PFSK-1 (cell line): Measurements from ENCODE around the gene EIF4G1.

Source experiments
- FOXP2 ChIP-seq: optimal IDR thresholded peaks from 2 replicates; pipeline ENCODE3; 2011; ENCODE audit warnings: borderline replicate concordance, control low read depth, inconsistent platforms; ENCODE audit not compliant: insufficient read depth; ENCODE audit errors: extremely low read length, extremely low read depth
- POLR2AphosphoS5 ChIP-seq: IDR thresholded peaks from 2 replicates; pipeline ENCODE4 v1.6.1; 2012; ENCODE audit warnings: low read depth, mild to moderate bottlenecking, control low read depth, low read length, moderate library complexity
- SIN3A ChIP-seq: IDR thresholded peaks from 2 replicates; pipeline ENCODE4 v1.6.1; 2012; ENCODE audit warnings: mild to moderate bottlenecking, low read length, moderate library complexity, borderline replicate concordance; ENCODE audit not compliant: insufficient read depth
- TAF1 ChIP-seq: IDR thresholded peaks from 2 replicates; pipeline ENCODE4 v1.6.1; 2012; ENCODE audit warnings: low read length, control low read depth, borderline replicate concordance; ENCODE audit not compliant: insufficient read depth
- TF ChIP-seq, protein P1 (sequence below), 2 experiments: IDR thresholded peaks; 2 replicates each; pipeline versions ENCODE4 v1.6.1 to v1.8.0; 2011 to 2012; ENCODE audit warnings: low read depth in 2 of 2, low read length in 2 of 2, control low read depth in 1 of 2, inconsistent platforms in 1 of 2, mild to moderate bottlenecking in 1 of 2, moderate library complexity in 1 of 2; ENCODE audit not compliant: insufficient read depth in 1 of 2

EIF4G1 gene

DNA sequence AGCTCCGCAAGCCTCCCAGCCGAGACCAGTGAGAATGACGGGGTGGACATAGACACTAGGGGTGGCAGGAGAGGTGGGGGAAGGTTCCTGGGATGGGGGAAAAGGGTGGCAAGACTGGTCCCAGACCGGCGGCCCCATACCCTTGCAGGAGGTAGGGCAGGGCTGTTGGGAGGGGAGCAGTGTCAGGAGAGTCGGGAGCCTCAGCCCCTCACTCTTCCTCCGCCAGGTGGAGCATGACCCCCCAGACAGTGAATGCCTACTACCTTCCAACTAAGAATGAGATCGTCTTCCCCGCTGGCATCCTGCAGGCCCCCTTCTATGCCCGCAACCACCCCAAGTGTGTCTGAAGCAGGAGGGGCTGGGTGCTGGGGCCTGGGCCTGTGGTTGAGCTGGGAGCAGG is 24.1 kb upstream of the EIF4G1 start:
- TF ChIP-seq FOXP2: no peak
- TF ChIP-seq POLR2AphosphoS5: no peak
- no peak for TF ChIP-seq TAF1
- TF ChIP-seq SIN3A: no peak
- TF ChIP-seq, protein P1, sequence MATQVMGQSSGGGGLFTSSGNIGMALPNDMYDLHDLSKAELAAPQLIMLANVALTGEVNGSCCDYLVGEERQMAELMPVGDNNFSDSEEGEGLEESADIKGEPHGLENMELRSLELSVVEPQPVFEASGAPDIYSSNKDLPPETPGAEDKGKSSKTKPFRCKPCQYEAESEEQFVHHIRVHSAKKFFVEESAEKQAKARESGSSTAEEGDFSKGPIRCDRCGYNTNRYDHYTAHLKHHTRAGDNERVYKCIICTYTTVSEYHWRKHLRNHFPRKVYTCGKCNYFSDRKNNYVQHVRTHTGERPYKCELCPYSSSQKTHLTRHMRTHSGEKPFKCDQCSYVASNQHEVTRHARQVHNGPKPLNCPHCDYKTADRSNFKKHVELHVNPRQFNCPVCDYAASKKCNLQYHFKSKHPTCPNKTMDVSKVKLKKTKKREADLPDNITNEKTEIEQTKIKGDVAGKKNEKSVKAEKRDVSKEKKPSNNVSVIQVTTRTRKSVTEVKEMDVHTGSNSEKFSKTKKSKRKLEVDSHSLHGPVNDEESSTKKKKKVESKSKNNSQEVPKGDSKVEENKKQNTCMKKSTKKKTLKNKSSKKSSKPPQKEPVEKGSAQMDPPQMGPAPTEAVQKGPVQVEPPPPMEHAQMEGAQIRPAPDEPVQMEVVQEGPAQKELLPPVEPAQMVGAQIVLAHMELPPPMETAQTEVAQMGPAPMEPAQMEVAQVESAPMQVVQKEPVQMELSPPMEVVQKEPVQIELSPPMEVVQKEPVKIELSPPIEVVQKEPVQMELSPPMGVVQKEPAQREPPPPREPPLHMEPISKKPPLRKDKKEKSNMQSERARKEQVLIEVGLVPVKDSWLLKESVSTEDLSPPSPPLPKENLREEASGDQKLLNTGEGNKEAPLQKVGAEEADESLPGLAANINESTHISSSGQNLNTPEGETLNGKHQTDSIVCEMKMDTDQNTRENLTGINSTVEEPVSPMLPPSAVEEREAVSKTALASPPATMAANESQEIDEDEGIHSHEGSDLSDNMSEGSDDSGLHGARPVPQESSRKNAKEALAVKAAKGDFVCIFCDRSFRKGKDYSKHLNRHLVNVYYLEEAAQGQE (IDR thresholded peaks at IDR 0.05; ENCODE audit: insufficient read depth in 1 of 2, low read depth in 2 of 2, low read length in 2 of 2): no peak

DNA sequence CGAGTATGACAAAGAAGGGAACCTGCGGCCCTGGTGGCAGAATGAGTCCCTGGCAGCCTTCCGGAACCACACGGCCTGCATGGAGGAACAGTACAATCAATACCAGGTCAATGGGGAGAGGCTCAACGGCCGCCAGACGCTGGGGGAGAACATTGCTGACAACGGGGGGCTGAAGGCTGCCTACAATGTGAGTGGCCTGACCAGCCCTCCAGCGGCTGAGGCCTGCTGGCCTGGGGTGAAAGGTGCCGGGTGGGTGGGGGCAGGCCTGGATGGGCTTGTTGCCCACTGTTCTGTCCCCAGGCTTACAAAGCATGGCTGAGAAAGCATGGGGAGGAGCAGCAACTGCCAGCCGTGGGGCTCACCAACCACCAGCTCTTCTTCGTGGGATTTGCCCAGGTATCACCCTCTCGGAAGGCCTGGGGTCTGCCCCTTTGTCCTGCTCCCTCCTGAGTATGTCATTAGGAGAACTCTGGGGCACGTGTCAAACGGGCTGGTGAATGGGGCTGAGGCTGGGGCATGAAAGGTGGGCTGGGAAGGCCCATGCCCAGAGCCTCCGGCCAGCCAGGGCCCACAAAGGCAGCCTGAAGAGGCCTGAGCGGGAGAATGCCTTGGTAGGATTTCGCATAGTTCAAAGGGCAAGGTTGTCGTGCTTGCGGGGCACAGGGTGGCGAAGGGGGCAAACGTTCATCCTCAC is 23.2 kb upstream of the EIF4G1 start:
- no peak for TF ChIP-seq FOXP2
- no peak for TF ChIP-seq SIN3A
- TF ChIP-seq, protein P1 (IDR thresholded peaks at IDR 0.05; ENCODE audit: insufficient read depth in 1 of 2, low read depth in 2 of 2, low read length in 2 of 2): no peak
- TF ChIP-seq TAF1: no peak
- TF ChIP-seq POLR2AphosphoS5: no peak

DNA sequence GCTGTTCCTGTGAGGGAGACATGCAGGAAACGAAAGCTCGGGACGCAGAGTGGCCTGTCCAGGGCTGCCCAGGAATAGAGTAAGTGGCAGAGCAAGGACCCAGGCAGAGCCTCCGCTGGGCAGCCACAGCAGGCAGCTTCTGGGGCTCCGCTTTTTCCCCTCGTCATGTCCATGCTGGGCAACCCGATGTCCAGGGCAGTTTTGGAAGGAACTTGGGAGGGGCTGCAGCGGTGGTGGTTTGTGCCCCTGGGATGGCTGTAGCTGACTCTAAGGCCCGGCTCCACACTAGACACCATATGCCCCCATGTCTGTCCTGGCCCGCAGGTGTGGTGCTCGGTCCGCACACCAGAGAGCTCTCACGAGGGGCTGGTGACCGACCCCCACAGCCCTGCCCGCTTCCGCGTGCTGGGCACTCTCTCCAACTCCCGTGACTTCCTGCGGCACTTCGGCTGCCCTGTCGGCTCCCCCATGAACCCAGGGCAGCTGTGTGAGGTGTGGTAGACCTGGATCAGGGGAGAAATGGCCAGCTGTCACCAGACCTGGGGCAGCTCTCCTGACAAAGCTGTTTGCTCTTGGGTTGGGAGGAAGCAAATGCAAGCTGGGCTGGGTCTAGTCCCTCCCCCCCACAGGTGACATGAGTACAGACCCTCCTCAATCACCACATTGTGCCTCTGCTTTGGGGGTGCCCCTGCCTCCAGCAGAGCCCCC is 22.5 kb upstream of the EIF4G1 start:
- TF ChIP-seq FOXP2 (no peak), TAF1 (no peak), SIN3A (no peak), POLR2AphosphoS5 (no peak)
- TF ChIP-seq, protein P1 (IDR thresholded peaks at IDR 0.05; ENCODE audit: insufficient read depth in 1 of 2, low read depth in 2 of 2, low read length in 2 of 2): no peak

DNA sequence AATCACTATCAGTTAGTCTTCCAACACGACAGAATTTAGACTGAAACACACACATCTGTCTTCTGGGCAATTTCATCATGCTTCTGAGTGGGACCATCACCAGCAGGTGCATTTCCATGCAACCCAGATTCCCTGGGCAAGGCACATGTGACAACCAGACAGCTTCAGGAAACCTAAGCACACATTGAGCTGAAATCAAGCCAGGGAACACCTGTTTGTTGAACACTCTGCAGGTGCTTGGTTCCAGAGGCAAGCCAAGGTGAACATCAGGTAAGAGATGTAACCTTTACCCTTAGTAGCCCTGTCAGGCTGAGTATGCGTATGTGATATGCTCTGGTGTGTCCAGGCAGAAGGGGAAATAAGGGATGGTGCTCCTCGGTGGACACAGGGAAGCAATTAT is 18.6 kb upstream of the EIF4G1 start:
- no peak for TF ChIP-seq POLR2AphosphoS5
- no peak for TF ChIP-seq TAF1
- TF ChIP-seq, protein P1 (IDR thresholded peaks at IDR 0.05; ENCODE audit: insufficient read depth in 1 of 2, low read depth in 2 of 2, low read length in 2 of 2): no peak
- TF ChIP-seq FOXP2: no peak
- no peak for TF ChIP-seq SIN3A

DNA sequence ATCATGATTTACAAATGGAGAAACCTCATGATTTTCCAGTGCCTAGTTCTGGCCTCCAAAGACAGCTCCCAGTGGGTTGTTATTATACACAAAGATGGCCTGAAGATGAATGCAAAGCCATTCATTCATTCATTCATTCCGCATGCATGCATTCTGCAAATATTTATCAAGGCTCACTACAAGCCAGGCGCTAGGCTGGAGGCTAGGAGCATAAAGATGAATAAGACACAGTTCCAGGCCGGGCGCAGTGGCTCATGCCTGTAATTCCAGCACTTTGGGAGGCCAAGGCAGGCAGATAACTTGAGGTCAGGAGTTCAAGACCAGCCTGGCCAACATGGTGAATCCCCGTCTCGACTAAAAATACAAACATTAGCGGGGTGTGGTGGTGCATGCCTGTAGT is 17.8 kb upstream of the EIF4G1 start:
- no peak for TF ChIP-seq TAF1
